Dermis blood vessel endothelial cell (primary cell): ENCODE results near the gene NR1H2. TPM values are rescaled to one million over a fixed set of nuclear protein-coding genes. Genes with fewer than 3 reads are reported as not detected.
"Not testable (repeated sequence)": the region's sequence is repeated elsewhere in the genome, so short reads cannot be mapped to it uniquely, and the experiment has no call there.

ENCODE experiments used
- DNase-seq: peaks from one replicate; pipeline ENCODE4 v3.0.0; 2010
- total RNA-seq: library from RNA; depleted of rRNA; stranded (reverse); fragments of >200 nt; gene quantifications from 2 replicates; pipeline ENCODE4 v1.2.3, GENCODE V29; 2014

NR1H2 gene
- total RNA-seq, 1 donor from 2014 or later = 83.6 TPM

- DNase-seq = not testable (repeated sequence)
These were observed 29.1 kb upstream of the NR1H2 start for GRCh38 chr19:50347089-50347581.

- DNase-seq = peak; percentile 82
These were observed 26.8 kb upstream of the NR1H2 start for GRCh38 chr19:50349277-50350057.

GRCh38 chr19:50352242-50352641, 24.0 kb upstream of the NR1H2 start:
- no peak for DNase-seq

- DNase-seq = not testable (repeated sequence)
These were observed 22.8 kb upstream of the NR1H2 start for GRCh38 chr19:50353487-50353880.

- DNase-seq = no peak
These were observed 19.5 kb upstream of the NR1H2 start for GRCh38 chr19:50356691-50357177.

GRCh38 chr19:50357178-50358100, 18.8 kb upstream of the NR1H2 start:
- DNase-seq = peak; percentile 78

GRCh38 chr19:50358483-50359327, 17.6 kb upstream of the NR1H2 start:
- DNase-seq = peak; percentile 74

GRCh38 chr19:50359328-50359818, 16.9 kb upstream of the NR1H2 start:
- DNase-seq = no peak

GRCh38 chr19:50361290-50362029, 14.8 kb upstream of the NR1H2 start:
- no peak for DNase-seq

GRCh38 chr19:50362030-50362412, 14.2 kb upstream of the NR1H2 start:
- DNase-seq = no peak

- DNase-seq = no peak
These were observed 13.4 kb upstream of the NR1H2 start for GRCh38 chr19:50362656-50363424.

GRCh38 chr19:50365434-50366306, 10.6 kb upstream of the NR1H2 start, which contains the start of gene NAPSA:
NAPSA (minus strand) TSS chr19:50365639; CDS start chr19:50365621, 18 bp downstream.
- DNase-seq = no peak

GRCh38 chr19:50368649-50369570, 7.3 kb upstream of the NR1H2 start:
- peak; percentile 91 for DNase-seq

- no peak for DNase-seq
These were observed 4.3 kb upstream of the NR1H2 start for GRCh38 chr19:50371914-50372475.

- peak; percentile 25 for DNase-seq
These were observed 799 bp downstream of the NR1H2 start for GRCh38 chr19:50377051-50377461.

GRCh38 chr19:50377517-50377916, 1.3 kb downstream of the NR1H2 start:
- DNase-seq = no peak

GRCh38 chr19:50378169-50378862, 2.1 kb downstream of the NR1H2 start:
- DNase-seq = no peak
